Measurements from ENCODE around the gene PRKAG2.

DNA sequence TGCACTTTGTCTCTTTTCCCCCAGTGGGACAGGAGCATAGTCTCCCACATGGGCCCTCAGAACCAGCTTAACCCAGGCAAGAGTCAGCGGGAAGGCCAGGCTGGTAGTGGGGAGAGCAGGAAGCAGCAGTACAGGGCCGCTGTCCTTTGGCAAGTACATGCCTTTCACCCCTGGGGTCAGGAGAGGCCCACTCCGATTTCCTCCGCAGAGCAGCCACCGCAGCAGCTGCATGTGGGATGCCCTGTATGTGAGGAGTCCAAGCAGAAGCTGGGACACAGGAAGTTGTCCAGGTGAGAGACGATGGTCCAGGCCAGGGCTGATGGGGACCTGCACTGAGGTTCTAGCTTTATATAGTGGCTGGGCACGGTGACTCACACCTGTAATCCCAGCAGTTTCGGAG, 42.7 kb upstream of the PRKAG2 start:
- TF ChIP-seq SMC3 (IDR thresholded peaks at IDR 0.05; ENCODE audit: low read depth, low read length) = no peak
- TF ChIP-seq CTCF (IDR thresholded peaks at IDR 0.05) = no peak
- TF ChIP-seq POLR2AphosphoS5 (IDR thresholded peaks at IDR 0.05; ENCODE audit: low read depth, low read length) = no peak
- TF ChIP-seq RXRA (IDR thresholded peaks at IDR 0.05; ENCODE audit: borderline replicate concordance, low read depth) = no peak
- TF ChIP-seq RAD21 (IDR thresholded peaks at IDR 0.05; ENCODE audit: low read length) = no peak
- TF ChIP-seq EZH2phosphoT487 (IDR thresholded peaks at IDR 0.05; ENCODE audit: borderline replicate concordance, low read depth) = no peak
